Measurements from ENCODE around the gene COL20A1. TPM values are rescaled to one million over a fixed set of nuclear protein-coding genes. Genes with fewer than 3 reads are reported as not detected.

Gene COL20A1
- total RNA-seq, 4 donors from 2014 or later, result 0.20 to 0.44 TPM; not detected in 2

GRCh38 chr20:63306673-63307537 is 13.9 kb downstream of the COL20A1 start:
- DNase-seq (ENCODE audit: low spot score in 2 of 2), result no peak
- peaks cover 0 to 48% of the 10 kb centered on the region in 2 donors for H3K27me3 ChIP-seq
- 70 to 83% methylated on average over 9 to 33 of the region's 35 CpGs for WGBS, 2 donors
- no peaks in the 10 kb centered on the region for H3K36me3 ChIP-seq
- no peak for TF ChIP-seq EP300 (IDR thresholded peaks at IDR 0.05)
- TF ChIP-seq POLR2A (IDR thresholded peaks at IDR 0.05), result no peak
- TF ChIP-seq CTCF (IDR thresholded peaks at IDR 0.05), result no peak
- no peak overlapping the region for H3K4me3 ChIP-seq
- peaks cover 0 to 7% (median under 1%) of the 10 kb centered on the region in 4 donors for H3K9me3 ChIP-seq
- H3K4me1 ChIP-seq, result peaks cover 0 to 6% (median 0%) of the 10 kb centered on the region in 4 donors
- no peak overlapping the region for H3K27ac ChIP-seq

GRCh38 chr20:63307538-63308217 is 14.7 kb downstream of the COL20A1 start:
- H3K4me3 ChIP-seq, result no peak overlapping the region
- TF ChIP-seq EP300 (IDR thresholded peaks at IDR 0.05) (no peak), CTCF (IDR thresholded peaks at IDR 0.05) (no peak), POLR2A (IDR thresholded peaks at IDR 0.05) (no peak)
- peaks cover 0 to 48% of the 10 kb centered on the region in 2 donors for H3K27me3 ChIP-seq
- H3K36me3 ChIP-seq, result no peaks in the 10 kb centered on the region
- no peaks in the 10 kb centered on the region for H3K9me3 ChIP-seq
- H3K4me1 ChIP-seq, result peaks cover 0 to 6% (median 0%) of the 10 kb centered on the region in 4 donors
- no peak overlapping the region for H3K27ac ChIP-seq
- WGBS, 2 donors, result 71 to 84% methylated on average over 10 to 20 of the region's 23 CpGs
- no peak for DNase-seq (ENCODE audit: low spot score in 2 of 2)

GRCh38 chr20:63308218-63308911 is 15.4 kb downstream of the COL20A1 start:
- no peak for DNase-seq (ENCODE audit: low spot score in 2 of 2)
- Histone ChIP-seq H3K36me3 (no peaks in the 10 kb centered on the region), H3K9me3 (no peaks in the 10 kb centered on the region), H3K27ac (no peak overlapping the region), H3K27me3 (peaks cover 0 to 48% of the 10 kb centered on the region in 2 donors), H3K4me1 (peaks cover 0 to 6% (median 0%) of the 10 kb centered on the region in 4 donors), H3K4me3 (no peak overlapping the region)
- TF ChIP-seq POLR2A (IDR thresholded peaks at IDR 0.05), result no peak
- 78 to 80% methylated on average over 30 of the region's 30 CpGs for WGBS, 2 donors

GRCh38 chr20:63309261-63310071 is 16.5 kb downstream of the COL20A1 start:
- Histone ChIP-seq H3K9me3 (no peaks in the 10 kb centered on the region), H3K27me3 (peaks cover 0 to 48% of the 10 kb centered on the region in 2 donors), H3K27ac (no peak overlapping the region), H3K4me1 (peaks cover 0 to 6% (median 0%) of the 10 kb centered on the region in 4 donors), H3K36me3 (no peaks in the 10 kb centered on the region), H3K4me3 (no peak overlapping the region)
- WGBS, 2 donors, result 35 to 43% methylated on average over 25 to 27 of the region's 35 CpGs
- no peak for DNase-seq (ENCODE audit: low spot score in 2 of 2)
- no peak for TF ChIP-seq EP300 (IDR thresholded peaks at IDR 0.05)
- peak; percentile 65 to 85 (median 75) for TF ChIP-seq CTCF (IDR thresholded peaks at IDR 0.05)
- TF ChIP-seq POLR2A (IDR thresholded peaks at IDR 0.05), result no peak

Measured in tibial nerve (tissue), 4 donors.